Thyroid gland (tissue), 4 donors: ENCODE data around the gene ATXN1. TPM values are rescaled to one million over a fixed set of nuclear protein-coding genes. Genes with fewer than 3 reads are reported as not detected.

ENCODE experiments used
- DNase-seq, 2 donors: peaks; one replicate each; pipeline ENCODE4 v3.0.0-alpha.2; 2019
- H3K27ac ChIP-seq, 3 donors: fragments of 200-600 bp; sonication (generic); 1 replicate in 2 of 3; 2 replicates in 1 of 3; pipeline ENCODE4 v1.5.1; 2016 to 2019; ENCODE audit warnings: mild to moderate bottlenecking in 1 of 3, moderate library complexity in 1 of 3
- H3K27me3 ChIP-seq: fragments of 200-600 bp; sonication (generic); one replicate; pipeline ENCODE4 v1.5.1; 2019
- H3K36me3 ChIP-seq, 2 donors: fragments of 200-600 bp; sonication (generic); one replicate each; pipeline ENCODE4 v1.5.1; 2016 to 2019
- H3K4me1 ChIP-seq, 2 donors: fragments of 200-600 bp; sonication (generic); one replicate each; pipeline ENCODE4 v1.5.1; 2017 to 2019
- H3K4me3 ChIP-seq, 3 donors: fragments of 200-600 bp; sonication (generic); replicated peaks in 1 of 3; 1 replicate in 2 of 3; 2 replicates in 1 of 3; pipeline ENCODE4 v1.5.1; 2016; ENCODE audit warnings: mild to moderate bottlenecking in 1 of 3
- H3K9me3 ChIP-seq: fragments of 200-600 bp; sonication (generic); one replicate; pipeline ENCODE4 v1.5.1; 2017
- POLR2A ChIP-seq, 2 donors: fragments of 450-650 bp; IDR thresholded peaks; one replicate each; pipeline ENCODE4 v1.6.1; 2017; ENCODE audit warnings: antibody characterized with exemption in 2 of 2, mild to moderate bottlenecking in 2 of 2, moderate library complexity in 1 of 2
- WGBS, 2 donors: methylation state at CpG; one replicate each; pipeline ENCODE4 v1.1.5; 2017; 5-methylcytosine and 5-hydroxymethylcytosine counted together
- intact Hi-C: fragments of 100-400 bp; cut with DNase I; formaldehyde crosslinking; loops from one replicate; pipeline ENCODE4 v1.15.1; 2023
- total RNA-seq, 4 donors: library from RNA; depleted of rRNA; stranded (reverse); fragments of >200 nt; gene quantifications; one replicate each; pipeline ENCODE4 v1.2.3, GENCODE V29; 2016
- TF ChIP-seq, protein P1 (sequence below), 6 experiments: fragments of 200-600 bp in 3 of 6; fragments of 450-650 bp in 3 of 6; sonication (generic) in 3 of 6; IDR thresholded peaks; one replicate each; pipeline ENCODE4 v1.5.1; 2016 to 2019; ENCODE audit warnings: antibody characterized with exemption in 6 of 6, mild to moderate bottlenecking in 2 of 6, inconsistent platforms in 1 of 6, moderate library complexity in 1 of 6

The ATXN1 gene
- total RNA-seq, 4 donors from 2014 or later: 62.1 to 88.1 (median 83.0) TPM

DNA sequence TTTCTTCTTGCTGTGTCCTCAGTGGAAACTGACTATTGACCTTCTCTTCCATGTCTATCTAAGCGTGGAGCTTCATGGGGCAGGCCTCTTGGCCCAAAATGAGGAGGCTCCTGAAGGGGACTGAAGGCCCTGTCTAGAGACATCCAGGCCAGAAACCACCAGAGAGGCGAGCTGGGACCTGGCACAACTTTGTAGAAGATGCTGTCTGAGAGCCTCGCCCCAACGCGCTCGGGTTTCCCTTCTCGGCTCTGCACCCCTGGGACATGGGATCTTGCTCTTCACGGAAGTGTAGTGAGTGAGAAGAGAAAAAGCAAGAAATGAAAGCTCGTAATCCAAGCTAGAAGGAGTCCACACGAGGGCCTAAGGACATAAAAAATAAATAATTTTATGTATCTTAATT is 426.1 kb downstream of the ATXN1 start:
- Histone ChIP-seq H3K27me3 (no peaks in the 10 kb centered on the region), H3K9me3 (no peaks in the 10 kb centered on the region), H3K27ac (peak overlapping the region in 1 of 3 donors; percentile 36), H3K4me1 (peaks cover 28 to 50% of the 10 kb centered on the region in 2 donors), H3K4me3 (no peak overlapping the region), H3K36me3 (no peaks in the 10 kb centered on the region)
- TF ChIP-seq, protein P1, sequence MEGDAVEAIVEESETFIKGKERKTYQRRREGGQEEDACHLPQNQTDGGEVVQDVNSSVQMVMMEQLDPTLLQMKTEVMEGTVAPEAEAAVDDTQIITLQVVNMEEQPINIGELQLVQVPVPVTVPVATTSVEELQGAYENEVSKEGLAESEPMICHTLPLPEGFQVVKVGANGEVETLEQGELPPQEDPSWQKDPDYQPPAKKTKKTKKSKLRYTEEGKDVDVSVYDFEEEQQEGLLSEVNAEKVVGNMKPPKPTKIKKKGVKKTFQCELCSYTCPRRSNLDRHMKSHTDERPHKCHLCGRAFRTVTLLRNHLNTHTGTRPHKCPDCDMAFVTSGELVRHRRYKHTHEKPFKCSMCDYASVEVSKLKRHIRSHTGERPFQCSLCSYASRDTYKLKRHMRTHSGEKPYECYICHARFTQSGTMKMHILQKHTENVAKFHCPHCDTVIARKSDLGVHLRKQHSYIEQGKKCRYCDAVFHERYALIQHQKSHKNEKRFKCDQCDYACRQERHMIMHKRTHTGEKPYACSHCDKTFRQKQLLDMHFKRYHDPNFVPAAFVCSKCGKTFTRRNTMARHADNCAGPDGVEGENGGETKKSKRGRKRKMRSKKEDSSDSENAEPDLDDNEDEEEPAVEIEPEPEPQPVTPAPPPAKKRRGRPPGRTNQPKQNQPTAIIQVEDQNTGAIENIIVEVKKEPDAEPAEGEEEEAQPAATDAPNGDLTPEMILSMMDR (IDR thresholded peaks at IDR 0.05): no peak
- no peak for TF ChIP-seq POLR2A (IDR thresholded peaks at IDR 0.05)
- no peak for DNase-seq
- 79 to 88% methylated on average over 10 of the region's 10 CpGs for WGBS, 2 donors
- intact Hi-C loops: loop anchor here (5.0 kb wide), 1 partner anchor 72 kb away; no protein-coding TSS in a partner anchor

- no peaks in the 10 kb centered on the region for H3K9me3 ChIP-seq
- no peak overlapping the region for H3K4me3 ChIP-seq
- no peaks in the 10 kb centered on the region for H3K27me3 ChIP-seq
- 79 to 80% methylated on average over 3 of the region's 3 CpGs for WGBS, 2 donors
- TF ChIP-seq POLR2A (IDR thresholded peaks at IDR 0.05): no peak
- TF ChIP-seq, protein P1 (IDR thresholded peaks at IDR 0.05): no peak
- peaks cover 28 to 50% of the 10 kb centered on the region in 2 donors for H3K4me1 ChIP-seq
- peak in 1 of 2 donors; percentile 26 for DNase-seq
- no peaks in the 10 kb centered on the region for H3K36me3 ChIP-seq
- intact Hi-C loops: loop anchor here (5.0 kb wide), 2 partner anchors 73 to 428 kb away; partner anchors contain the start of gene ATXN1
- H3K27ac ChIP-seq: peak overlapping the region in 1 of 3 donors; percentile 36
Measured at GRCh38 chr6:16334671-16335070, 426.6 kb downstream of the ATXN1 start.

DNA sequence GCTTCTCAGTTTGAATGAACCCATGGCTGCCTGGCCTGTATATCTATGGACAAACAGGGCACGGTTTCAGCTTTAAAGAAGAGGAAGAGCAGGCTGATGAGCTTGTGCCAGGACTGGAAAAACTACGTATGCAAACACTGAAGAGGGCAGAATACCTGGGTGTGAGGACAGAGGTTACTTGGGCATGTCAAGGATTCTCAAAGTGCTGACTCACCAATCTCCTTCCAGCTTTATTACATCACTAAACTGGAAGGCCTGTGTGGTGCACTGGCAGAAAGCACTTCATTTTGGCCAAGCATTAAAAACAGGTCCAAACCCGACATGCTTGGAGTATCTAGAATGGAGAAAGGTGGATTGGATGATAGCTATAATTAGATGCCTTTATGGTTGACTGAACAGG is 427.7 kb downstream of the ATXN1 start:
- no peaks in the 10 kb centered on the region for H3K9me3 ChIP-seq
- DNase-seq: peak; percentile 56 to 57
- intact Hi-C loops: loop anchor here (5.0 kb wide), 1 partner anchor 429 kb away; the partner anchor contains the start of gene ATXN1
- peak in 1 of 2 donors; percentile 10 for TF ChIP-seq POLR2A (IDR thresholded peaks at IDR 0.05)
- TF ChIP-seq, protein P1 (IDR thresholded peaks at IDR 0.05): no peak
- H3K27me3 ChIP-seq: no peaks in the 10 kb centered on the region
- H3K36me3 ChIP-seq: no peaks in the 10 kb centered on the region
- H3K4me1 ChIP-seq: peaks cover 22 to 43% of the 10 kb centered on the region in 2 donors
- WGBS, 2 donors: 24 to 39% methylated on average over 3 of the region's 3 CpGs
- peak overlapping the region; percentile 25 to 46 (median 36) for H3K27ac ChIP-seq
- H3K4me3 ChIP-seq: no peak overlapping the region

- peaks cover 21 to 33% of the 10 kb centered on the region in 2 donors for H3K4me1 ChIP-seq
- H3K27me3 ChIP-seq: no peaks in the 10 kb centered on the region
- H3K36me3 ChIP-seq: peaks cover 3 to 8% of the 10 kb centered on the region in 2 donors
- H3K4me3 ChIP-seq: no peak overlapping the region
- TF ChIP-seq, protein P1 (IDR thresholded peaks at IDR 0.05): peak; percentile 74 to 95 (median 90)
- no peak for TF ChIP-seq POLR2A (IDR thresholded peaks at IDR 0.05)
- intact Hi-C loops: loop anchor here (5.0 kb wide), 1 partner anchor 430 kb away; the partner anchor contains the start of gene ATXN1
- H3K9me3 ChIP-seq: no peaks in the 10 kb centered on the region
- 10 to 11% methylated on average over 7 of the region's 7 CpGs for WGBS, 2 donors
- peak; percentile 80 to 87 for DNase-seq
- peak overlapping the region in 2 of 3 donors; percentile 35 to 36 for H3K27ac ChIP-seq
Measured at GRCh38 chr6:16332175-16332542, 429.1 kb downstream of the ATXN1 start.

GRCh38 chr6:16331384-16332174 is 429.7 kb downstream of the ATXN1 start:
- Histone ChIP-seq H3K36me3 (peaks cover 9 to 14% of the 10 kb centered on the region in 2 donors), H3K4me3 (no peak overlapping the region), H3K27ac (peak overlapping the region in 1 of 3 donors; percentile 36), H3K4me1 (peaks cover 17 to 33% of the 10 kb centered on the region in 2 donors), H3K9me3 (no peaks in the 10 kb centered on the region), H3K27me3 (no peaks in the 10 kb centered on the region)
- TF ChIP-seq, protein P1 (IDR thresholded peaks at IDR 0.05): peak; percentile 66 to 87 (median 80)
- no peak for TF ChIP-seq POLR2A (IDR thresholded peaks at IDR 0.05)
- peak; percentile 57 to 69 for DNase-seq
- 28 to 31% methylated on average over 11 of the region's 11 CpGs for WGBS, 2 donors
- intact Hi-C loops: loop anchor here (5.0 kb wide), 1 partner anchor 431 kb away; the partner anchor contains the start of gene ATXN1
